Fibroblast of lung (primary cell): ENCODE measurements around the gene TNS3. TPM values are rescaled to one million over a fixed set of nuclear protein-coding genes. Genes with fewer than 3 reads are reported as not detected.

Experiments used
- DNase-seq, 2 donors: peaks; one replicate each; pipeline versions ENCODE4 v3.0.0 to v3.0.0-alpha.2; 2010; ENCODE audit warnings: low read depth in 2 of 2
- H2AFZ ChIP-seq: 2 replicates; pipeline ENCODE4 v1.5.1; 2012; ENCODE audit warnings: low read length, control low read depth, inconsistent platforms
- H3K27ac ChIP-seq: 2 replicates; pipeline ENCODE4 v1.5.1; 2011; ENCODE audit warnings: low read length, control low read depth; ENCODE audit not compliant: insufficient read depth
- H3K27me3 ChIP-seq: 2 replicates; pipeline ENCODE4 v1.5.1; 2011; ENCODE audit warnings: mild to moderate bottlenecking, low read length; ENCODE audit not compliant: control insufficient read depth, insufficient read depth
- H3K36me3 ChIP-seq: 2 replicates; pipeline ENCODE4 v1.5.1; 2011; ENCODE audit warnings: low read length; ENCODE audit not compliant: control insufficient read depth, insufficient read depth
- H3K4me1 ChIP-seq: 2 replicates; pipeline ENCODE4 v1.5.1; 2011; ENCODE audit warnings: low read length; ENCODE audit not compliant: control insufficient read depth, insufficient read depth; ENCODE audit errors: extremely low read depth
- H3K4me2 ChIP-seq: 2 replicates; pipeline ENCODE4 v1.5.1; 2011; ENCODE audit warnings: low read length, control low read depth; ENCODE audit not compliant: insufficient read depth; ENCODE audit errors: extremely low read depth
- H3K4me3 ChIP-seq, 4 experiments: fragments of 200-600 bp in 1 of 4; sonication (generic) in 1 of 4; replicated peaks in 1 of 4; 2 replicates each; pipeline ENCODE4 v1.5.1; 2011 to 2016; ENCODE audit warnings: low read length in 4 of 4, low read depth in 3 of 4, mild to moderate bottlenecking in 3 of 4, control low read depth in 2 of 4, inconsistent platforms in 1 of 4, mixed read lengths in 1 of 4; ENCODE audit not compliant: insufficient read depth in 1 of 4; ENCODE audit errors: control extremely low read depth in 1 of 4
- H3K79me2 ChIP-seq: 2 replicates; pipeline ENCODE4 v1.5.1; 2012; ENCODE audit warnings: mild to moderate bottlenecking, low read length, inconsistent platforms; ENCODE audit not compliant: control insufficient read depth, insufficient read depth
- H3K9ac ChIP-seq: 2 replicates; pipeline ENCODE4 v1.5.1; 2011; ENCODE audit warnings: mild to moderate bottlenecking, low read length, control low read depth; ENCODE audit not compliant: insufficient read depth
- H3K9me3 ChIP-seq: 2 replicates; pipeline ENCODE4 v1.5.1; 2012; ENCODE audit warnings: low read depth, low read length; ENCODE audit not compliant: control insufficient read depth, insufficient read depth
- H4K20me1 ChIP-seq: 2 replicates; pipeline ENCODE4 v1.5.1; 2011; ENCODE audit warnings: low read length; ENCODE audit not compliant: control insufficient read depth, insufficient read depth; ENCODE audit errors: extremely low read depth
- EZH2 ChIP-seq: IDR thresholded peaks from 2 replicates; pipeline ENCODE4 v1.5.1; 2012; ENCODE audit warnings: low read length, control low read depth, mild to moderate bottlenecking; ENCODE audit errors: missing control alignments
- polyA plus RNA-seq, 2 donors: library from polyadenylated mRNA; depleted of rRNA in 1 of 2; stranded (reverse) in 1 of 2; unstranded in 1 of 2; fragments of >200 nt; gene quantifications; 2 replicates each; pipeline ENCODE4 v1.2.1, GENCODE V29; 2011 to 2012; ENCODE audit warnings: missing spikeins in 1 of 2
- total RNA-seq: library from RNA; depleted of rRNA; stranded (reverse); fragments of >200 nt; gene quantifications from 2 replicates; pipeline ENCODE4 v1.2.1, GENCODE V29; 2014
- TF ChIP-seq, protein P1 (sequence below), 2 donors: IDR thresholded peaks in 1 of 2; conservative IDR thresholded peaks in 1 of 2; 1 replicate in 1 of 2; 2 replicates in 1 of 2; pipeline ENCODE4 v1.5.1; 2011 to 2012; ENCODE audit warnings: low read length in 2 of 2, control low read depth in 1 of 2, inconsistent platforms in 1 of 2, low read depth in 1 of 2, mild to moderate bottlenecking in 1 of 2

TNS3 gene
- total and polyA plus RNA-seq, 2 donors (not counting 1 experiment from before 2014, with no cell fraction given), result 74.4 to 88.8 TPM

DNA sequence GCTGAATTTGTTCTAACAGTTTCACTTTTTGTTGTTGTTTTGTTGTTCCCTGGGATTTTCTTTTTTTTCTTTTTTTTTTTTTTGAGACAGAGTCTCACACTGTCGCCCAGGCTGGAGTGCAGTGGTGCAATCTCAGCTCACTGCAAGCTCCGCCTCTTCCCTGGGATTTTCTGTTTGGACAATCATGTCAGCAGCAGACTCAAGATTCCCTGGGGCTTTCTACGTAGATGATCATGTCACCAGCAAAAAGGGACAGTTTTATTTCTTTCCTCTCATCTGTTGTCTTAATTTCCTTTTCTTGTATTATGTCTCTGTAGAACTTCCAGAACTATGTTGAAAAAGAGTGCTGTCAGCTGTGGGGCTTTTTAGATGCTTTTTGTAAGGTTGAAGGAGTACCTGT, 241.4 kb downstream of the TNS3 start:
- no peaks in the 10 kb centered on the region for H3K27me3 ChIP-seq
- no peak for DNase-seq
- H3K4me2 ChIP-seq, result no peak overlapping the region
- no peaks in the 10 kb centered on the region for H3K79me2 ChIP-seq
- no peaks in the 10 kb centered on the region for H3K9me3 ChIP-seq
- H3K4me1 ChIP-seq, result peaks cover 6% of the 10 kb centered on the region
- TF ChIP-seq, protein P1, sequence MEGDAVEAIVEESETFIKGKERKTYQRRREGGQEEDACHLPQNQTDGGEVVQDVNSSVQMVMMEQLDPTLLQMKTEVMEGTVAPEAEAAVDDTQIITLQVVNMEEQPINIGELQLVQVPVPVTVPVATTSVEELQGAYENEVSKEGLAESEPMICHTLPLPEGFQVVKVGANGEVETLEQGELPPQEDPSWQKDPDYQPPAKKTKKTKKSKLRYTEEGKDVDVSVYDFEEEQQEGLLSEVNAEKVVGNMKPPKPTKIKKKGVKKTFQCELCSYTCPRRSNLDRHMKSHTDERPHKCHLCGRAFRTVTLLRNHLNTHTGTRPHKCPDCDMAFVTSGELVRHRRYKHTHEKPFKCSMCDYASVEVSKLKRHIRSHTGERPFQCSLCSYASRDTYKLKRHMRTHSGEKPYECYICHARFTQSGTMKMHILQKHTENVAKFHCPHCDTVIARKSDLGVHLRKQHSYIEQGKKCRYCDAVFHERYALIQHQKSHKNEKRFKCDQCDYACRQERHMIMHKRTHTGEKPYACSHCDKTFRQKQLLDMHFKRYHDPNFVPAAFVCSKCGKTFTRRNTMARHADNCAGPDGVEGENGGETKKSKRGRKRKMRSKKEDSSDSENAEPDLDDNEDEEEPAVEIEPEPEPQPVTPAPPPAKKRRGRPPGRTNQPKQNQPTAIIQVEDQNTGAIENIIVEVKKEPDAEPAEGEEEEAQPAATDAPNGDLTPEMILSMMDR (conservative IDR thresholded peaks at IDR 0.05 in 1 of 2, IDR thresholded peaks at IDR 0.05 in 1 of 2; ENCODE audit: low read depth in 1 of 2, low read length in 2 of 2), result no peak
- TF ChIP-seq EZH2, result no peak
- peaks cover 10% of the 10 kb centered on the region for H3K36me3 ChIP-seq
- H2AFZ ChIP-seq, result no peak overlapping the region
- H4K20me1 ChIP-seq, result no peaks in the 10 kb centered on the region
- H3K4me3 ChIP-seq, result no peak overlapping the region
- no peak overlapping the region for H3K9ac ChIP-seq
- H3K27ac ChIP-seq, result no peak overlapping the region

DNA sequence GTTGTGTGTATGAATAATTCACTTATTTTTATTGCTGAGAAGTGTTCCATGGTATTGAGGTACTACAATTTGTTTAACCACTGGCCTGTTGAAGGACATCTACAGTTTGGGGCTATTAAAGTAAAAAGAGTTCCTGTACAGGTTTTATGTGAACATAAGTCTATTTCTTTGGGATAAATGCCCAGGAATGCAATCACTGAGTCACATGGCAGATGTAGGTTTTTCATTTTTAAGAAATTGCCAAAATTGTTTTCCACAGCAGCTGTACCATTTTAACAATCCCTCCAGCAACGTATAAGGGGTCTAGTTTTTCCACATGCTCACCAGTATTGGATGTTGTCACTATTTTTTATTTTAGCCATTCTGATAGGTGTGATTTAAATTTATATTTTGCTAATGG, 243.9 kb downstream of the TNS3 start:
- Histone ChIP-seq H3K9me3 (no peaks in the 10 kb centered on the region), H3K27me3 (no peaks in the 10 kb centered on the region), H3K27ac (no peak overlapping the region), H3K9ac (no peak overlapping the region), H2AFZ (no peak overlapping the region), H3K4me3 (no peak overlapping the region), H3K79me2 (no peaks in the 10 kb centered on the region), H3K4me2 (no peak overlapping the region), H3K36me3 (peaks cover 5% of the 10 kb centered on the region), H4K20me1 (no peaks in the 10 kb centered on the region), H3K4me1 (peaks cover 10% of the 10 kb centered on the region)
- TF ChIP-seq EZH2, result no peak
- TF ChIP-seq, protein P1 (conservative IDR thresholded peaks at IDR 0.05 in 1 of 2, IDR thresholded peaks at IDR 0.05 in 1 of 2; ENCODE audit: low read depth in 1 of 2, low read length in 2 of 2), result no peak
- peak in 1 of 2 donors; percentile 61 for DNase-seq

DNA sequence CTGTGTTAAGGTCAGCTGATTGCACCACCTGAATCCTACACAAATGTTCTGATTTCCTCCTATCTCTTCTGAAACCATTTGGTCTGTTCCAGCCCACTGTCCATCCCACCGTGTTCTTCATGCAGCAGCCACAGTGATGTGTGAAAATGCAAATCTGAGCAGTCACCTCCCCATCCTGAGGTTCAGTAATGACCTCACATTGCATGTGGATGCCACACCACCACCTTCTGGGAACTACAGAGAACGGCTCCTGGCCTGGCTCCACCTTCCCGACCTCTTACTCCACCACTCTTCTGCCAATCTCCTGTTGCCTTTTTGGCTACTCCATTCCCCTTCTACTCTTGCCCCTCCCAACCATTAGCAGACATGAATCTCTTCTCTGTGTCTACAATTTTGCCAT, 244.4 kb downstream of the TNS3 start:
- Histone ChIP-seq H4K20me1 (no peaks in the 10 kb centered on the region), H3K4me2 (no peak overlapping the region), H3K9ac (no peak overlapping the region), H3K36me3 (peaks cover 5% of the 10 kb centered on the region), H3K4me1 (peaks cover 12% of the 10 kb centered on the region), H3K27ac (no peak overlapping the region), H2AFZ (no peak overlapping the region), H3K4me3 (no peak overlapping the region), H3K27me3 (no peaks in the 10 kb centered on the region), H3K79me2 (no peaks in the 10 kb centered on the region), H3K9me3 (no peaks in the 10 kb centered on the region)
- no peak for TF ChIP-seq EZH2
- TF ChIP-seq, protein P1 (conservative IDR thresholded peaks at IDR 0.05 in 1 of 2, IDR thresholded peaks at IDR 0.05 in 1 of 2; ENCODE audit: low read depth in 1 of 2, low read length in 2 of 2), result no peak
- peak in 1 of 2 donors; percentile 66 for DNase-seq
